ENCODE results near the gene ST6GALNAC2.
A peak's percentile ranks its signal among the peaks of the same experiment; 100 is the strongest.

The ST6GALNAC2 gene

DNA sequence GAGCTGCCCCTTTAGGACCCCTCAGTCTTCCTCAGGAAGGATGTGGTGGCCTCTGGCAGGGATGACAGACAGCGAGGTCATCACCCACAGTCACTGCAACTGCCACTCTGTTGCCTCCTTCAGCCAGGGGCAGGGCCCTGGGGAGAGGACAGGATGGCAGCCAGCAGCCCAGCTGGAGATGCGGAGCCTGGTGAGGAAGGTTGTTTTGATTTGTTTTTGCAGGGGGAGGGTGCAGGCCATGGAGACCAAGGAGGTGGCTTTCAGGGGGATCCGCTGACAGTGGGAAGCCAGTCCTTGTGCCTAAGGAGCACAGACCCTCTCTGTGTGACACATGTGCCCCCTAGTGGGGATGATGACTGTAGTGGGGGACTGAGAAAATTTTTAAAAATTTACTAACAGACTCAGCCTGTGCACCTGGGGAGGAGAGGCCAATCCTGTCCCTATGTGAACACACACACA is 38.4 kb downstream of the ST6GALNAC2 start:
- Histone ChIP-seq H3F3A (ENCODE audit: low read depth) (peaks cover 2% of the 10 kb centered on the region; the same call in 1 of the 2 replicates), H3K9ac (ENCODE audit: low read depth, low read length, poor library complexity, severe bottlenecking) (peak overlapping the region; percentile 69), H3K4me1 (ENCODE audit: insufficient read depth, low read length, poor library complexity, severe bottlenecking) (peaks cover 77% of the 10 kb centered on the region), H4K20me1 (ENCODE audit: insufficient read depth, low read length, poor library complexity, severe bottlenecking) (no peaks in the 10 kb centered on the region), H2AFZ (ENCODE audit: low read length) (no peak overlapping the region), H3K36me3 (ENCODE audit: insufficient read depth, low read length) (no peaks in the 10 kb centered on the region), H3K79me2 (ENCODE audit: insufficient read depth, low read length) (peaks cover 13% of the 10 kb centered on the region; the same call in 1 of the 2 replicates), H3K4me3 (ENCODE audit: low read length, poor library complexity, severe bottlenecking) (peak overlapping the region; percentile 56), H3K4me2 (ENCODE audit: low read depth, low read length, poor library complexity, severe bottlenecking) (peak overlapping the region; percentile 75), H3K27me3 (ENCODE audit: insufficient read depth, low read length, poor library complexity, severe bottlenecking) (no peaks in the 10 kb centered on the region), H3K9me3 (ENCODE audit: insufficient read depth, low read depth, low read length) (no peaks in the 10 kb centered on the region), H3K9me2 (replicated peaks; ENCODE audit: low read depth, low read length) (no peaks in the 10 kb centered on the region)
- TF ChIP-seq, protein P1, sequence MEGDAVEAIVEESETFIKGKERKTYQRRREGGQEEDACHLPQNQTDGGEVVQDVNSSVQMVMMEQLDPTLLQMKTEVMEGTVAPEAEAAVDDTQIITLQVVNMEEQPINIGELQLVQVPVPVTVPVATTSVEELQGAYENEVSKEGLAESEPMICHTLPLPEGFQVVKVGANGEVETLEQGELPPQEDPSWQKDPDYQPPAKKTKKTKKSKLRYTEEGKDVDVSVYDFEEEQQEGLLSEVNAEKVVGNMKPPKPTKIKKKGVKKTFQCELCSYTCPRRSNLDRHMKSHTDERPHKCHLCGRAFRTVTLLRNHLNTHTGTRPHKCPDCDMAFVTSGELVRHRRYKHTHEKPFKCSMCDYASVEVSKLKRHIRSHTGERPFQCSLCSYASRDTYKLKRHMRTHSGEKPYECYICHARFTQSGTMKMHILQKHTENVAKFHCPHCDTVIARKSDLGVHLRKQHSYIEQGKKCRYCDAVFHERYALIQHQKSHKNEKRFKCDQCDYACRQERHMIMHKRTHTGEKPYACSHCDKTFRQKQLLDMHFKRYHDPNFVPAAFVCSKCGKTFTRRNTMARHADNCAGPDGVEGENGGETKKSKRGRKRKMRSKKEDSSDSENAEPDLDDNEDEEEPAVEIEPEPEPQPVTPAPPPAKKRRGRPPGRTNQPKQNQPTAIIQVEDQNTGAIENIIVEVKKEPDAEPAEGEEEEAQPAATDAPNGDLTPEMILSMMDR (conservative IDR thresholded peaks at IDR 0.05; ENCODE audit: low read length) = peak; percentile 83
- no peak for TF ChIP-seq EZH2phosphoT487 (IDR thresholded peaks at IDR 0.05; ENCODE audit: borderline replicate concordance)

DNA sequence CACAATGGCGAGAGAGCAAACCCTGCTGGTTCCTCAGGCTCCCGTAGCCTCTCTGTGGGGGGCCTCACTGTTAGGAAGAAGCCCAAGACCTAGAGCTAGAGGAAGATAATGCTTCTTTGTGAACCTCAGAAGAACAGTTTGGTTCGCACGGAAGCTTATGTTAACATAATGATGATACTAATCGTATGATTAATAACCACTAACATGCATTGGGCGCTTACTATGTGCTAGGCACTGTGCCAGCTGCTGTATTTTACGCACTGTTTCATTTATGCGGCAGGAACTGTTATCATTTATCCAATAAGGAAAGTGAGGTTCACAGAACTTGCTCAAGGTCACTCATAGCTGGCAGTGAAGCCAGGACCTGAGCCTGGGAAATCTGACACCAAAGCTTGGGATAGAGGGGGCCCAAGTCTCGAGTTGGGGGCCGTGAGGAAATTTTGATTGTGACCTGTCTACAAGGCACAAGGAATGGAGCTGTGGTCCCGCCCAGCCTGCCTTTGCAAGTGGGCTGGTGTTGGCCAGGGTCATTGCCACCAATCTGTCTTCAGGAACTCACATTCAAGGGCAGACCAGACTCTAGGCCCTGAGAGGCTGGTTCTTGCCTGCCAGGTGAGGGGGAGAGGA is 39.0 kb downstream of the ST6GALNAC2 start:
- Histone ChIP-seq H3K9me3 (ENCODE audit: insufficient read depth, low read depth, low read length) (no peaks in the 10 kb centered on the region), H2AFZ (ENCODE audit: low read length) (no peak overlapping the region), H3K36me3 (ENCODE audit: insufficient read depth, low read length) (no peaks in the 10 kb centered on the region), H3K79me2 (ENCODE audit: insufficient read depth, low read length) (peaks cover 13% of the 10 kb centered on the region; the same call in 1 of the 2 replicates), H3K4me2 (ENCODE audit: low read depth, low read length, poor library complexity, severe bottlenecking) (peak overlapping the region; percentile 75), H3K4me1 (ENCODE audit: insufficient read depth, low read length, poor library complexity, severe bottlenecking) (peaks cover 74% of the 10 kb centered on the region), H3K27me3 (ENCODE audit: insufficient read depth, low read length, poor library complexity, severe bottlenecking) (no peaks in the 10 kb centered on the region), H3K4me3 (ENCODE audit: low read length, poor library complexity, severe bottlenecking) (peak overlapping the region; percentile 56), H3F3A (ENCODE audit: low read depth) (peaks cover 2% of the 10 kb centered on the region; the same call in 1 of the 2 replicates), H3K9ac (ENCODE audit: low read depth, low read length, poor library complexity, severe bottlenecking) (peak overlapping the region; percentile 69), H3K9me2 (replicated peaks; ENCODE audit: low read depth, low read length) (no peaks in the 10 kb centered on the region), H4K20me1 (ENCODE audit: insufficient read depth, low read length, poor library complexity, severe bottlenecking) (no peaks in the 10 kb centered on the region)
- TF ChIP-seq, protein P1 (conservative IDR thresholded peaks at IDR 0.05; ENCODE audit: low read length) = no peak
- TF ChIP-seq EZH2phosphoT487 (IDR thresholded peaks at IDR 0.05; ENCODE audit: borderline replicate concordance) = no peak

DNA sequence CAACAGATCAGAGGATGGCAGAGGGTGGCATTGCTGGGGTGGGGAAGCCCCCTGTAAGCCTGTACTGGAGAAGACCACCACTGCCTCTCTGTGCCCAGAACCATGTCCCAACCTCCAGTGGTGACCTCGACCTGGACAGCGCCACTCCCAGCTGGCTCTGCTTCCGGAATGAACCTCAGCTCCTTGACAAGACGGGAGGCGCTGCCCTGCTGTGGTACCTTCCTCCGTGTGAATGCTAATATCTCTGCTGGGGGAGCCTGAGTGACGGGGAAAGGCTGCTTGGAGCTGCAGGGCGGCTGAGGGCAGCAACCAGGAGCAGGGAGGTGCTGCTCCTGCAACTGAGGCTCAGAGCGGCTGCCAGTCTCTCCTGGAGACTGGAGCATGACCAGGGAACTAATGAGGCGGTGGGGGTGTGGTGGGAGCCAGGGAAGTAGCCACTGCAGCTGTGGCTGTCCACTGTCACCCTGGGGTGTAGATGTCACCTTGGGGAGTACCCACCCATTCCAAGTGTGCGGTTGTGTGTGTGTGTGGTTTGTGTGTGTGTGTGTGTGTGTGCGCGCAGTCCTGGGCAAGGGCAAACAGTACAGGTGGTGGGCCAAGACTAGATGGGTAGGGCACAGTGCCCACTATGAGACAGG is 39.6 kb downstream of the ST6GALNAC2 start:
- peak overlapping the region; percentile 56 for H3K4me3 ChIP-seq (ENCODE audit: low read length, poor library complexity, severe bottlenecking)
- H3K4me2 ChIP-seq (ENCODE audit: low read depth, low read length, poor library complexity, severe bottlenecking) = peak overlapping the region; percentile 75
- no peak overlapping the region for H2AFZ ChIP-seq (ENCODE audit: low read length)
- H3K4me1 ChIP-seq (ENCODE audit: insufficient read depth, low read length, poor library complexity, severe bottlenecking) = peaks cover 72% of the 10 kb centered on the region
- H3K36me3 ChIP-seq (ENCODE audit: insufficient read depth, low read length) = no peaks in the 10 kb centered on the region
- H3K9ac ChIP-seq (ENCODE audit: low read depth, low read length, poor library complexity, severe bottlenecking) = peak overlapping the region; percentile 69
- H4K20me1 ChIP-seq (ENCODE audit: insufficient read depth, low read length, poor library complexity, severe bottlenecking) = no peaks in the 10 kb centered on the region
- no peaks in the 10 kb centered on the region for H3K27me3 ChIP-seq (ENCODE audit: insufficient read depth, low read length, poor library complexity, severe bottlenecking)
- H3K9me3 ChIP-seq (ENCODE audit: insufficient read depth, low read depth, low read length) = no peaks in the 10 kb centered on the region
- H3K79me2 ChIP-seq (ENCODE audit: insufficient read depth, low read length) = peaks cover 13% of the 10 kb centered on the region; the same call in 1 of the 2 replicates
- TF ChIP-seq EZH2phosphoT487 (IDR thresholded peaks at IDR 0.05; ENCODE audit: borderline replicate concordance) = no peak
- TF ChIP-seq, protein P1 (conservative IDR thresholded peaks at IDR 0.05; ENCODE audit: low read length) = no peak
- no peaks in the 10 kb centered on the region for H3K9me2 ChIP-seq (replicated peaks; ENCODE audit: low read depth, low read length)
- H3F3A ChIP-seq (ENCODE audit: low read depth) = peaks cover 2% of the 10 kb centered on the region; the same call in 1 of the 2 replicates

Measured in Loucy (cell line).